Neural cell (in vitro differentiated cells): ENCODE data around the gene LRRC8B. TPM values are rescaled to one million over a fixed set of nuclear protein-coding genes. Genes with fewer than 3 reads are reported as not detected.
A peak's percentile ranks its signal among the peaks of the same experiment; 100 is the strongest.

Source experiments
- H2AFZ ChIP-seq: fragments of 200-600, 300-800 bp; sonication (generic), shearing (Covaris generic); 2 replicates; pipeline ENCODE4 v1.6.0; 2014; ENCODE audit warnings: low read depth, mild to moderate bottlenecking, antibody characterized with exemption, low read length, moderate library complexity
- H3F3A ChIP-seq: fragments of 200-600 bp; shearing (Covaris generic); 2 replicates; pipeline ENCODE4 v1.6.1; 2016; ENCODE audit warnings: mild to moderate bottlenecking, moderate library complexity, mixed read lengths, antibody characterized with exemption, low read length; ENCODE audit not compliant: insufficient read depth, poor library complexity, severe bottlenecking
- H3K27ac ChIP-seq: fragments of 200-600, 300-800 bp; sonication (generic), shearing (Covaris generic); 2 replicates; pipeline ENCODE4 v1.5.1; 2014; ENCODE audit warnings: mild to moderate bottlenecking, low read length, moderate library complexity
- H3K27me3 ChIP-seq: fragments of 300-800, 200-600 bp; sonication (generic), shearing (Covaris generic); 2 replicates; pipeline ENCODE4 v1.6.0; 2014; ENCODE audit warnings: mild to moderate bottlenecking, low read depth, low read length, moderate library complexity; ENCODE audit not compliant: insufficient read depth
- H3K36me3 ChIP-seq: fragments of 300-800, 200-600 bp; sonication (generic), shearing (Covaris generic); 2 replicates; pipeline ENCODE4 v1.5.1; 2014; ENCODE audit warnings: mild to moderate bottlenecking, antibody characterized with exemption, low read length, moderate library complexity; ENCODE audit not compliant: insufficient read depth
- H3K4me2 ChIP-seq: fragments of 300-800, 200-600 bp; sonication (generic), shearing (Covaris generic); 2 replicates; pipeline ENCODE4 v1.6.0; 2014; ENCODE audit warnings: mild to moderate bottlenecking, low read length
- H3K4me3 ChIP-seq: fragments of 300-800, 200-600 bp; sonication (generic), shearing (Covaris generic); 2 replicates; pipeline ENCODE4 v1.5.1; 2014; ENCODE audit warnings: mild to moderate bottlenecking, low read length, moderate library complexity
- H3K79me2 ChIP-seq: fragments of 200-600 bp; shearing (Covaris generic); replicated peaks from 2 replicates; pipeline ENCODE4 v1.6.0; 2014; ENCODE audit warnings: mild to moderate bottlenecking, low read length, moderate library complexity; ENCODE audit not compliant: insufficient read depth
- H3K9ac ChIP-seq: fragments of 300-800, 200-600 bp; sonication (generic), shearing (Covaris generic); 2 replicates; pipeline ENCODE4 v1.6.1; 2016; ENCODE audit warnings: mild to moderate bottlenecking, low read length, mixed read lengths
- H3K9me2 ChIP-seq: fragments of 200-600 bp; shearing (Covaris generic); 2 replicates; pipeline ENCODE4 v1.6.1; 2016; ENCODE audit warnings: mild to moderate bottlenecking, low read length, mixed read lengths; ENCODE audit not compliant: insufficient read depth
- H3K9me3 ChIP-seq: fragments of 200-600, 300-800 bp; sonication (generic), shearing (Covaris generic); 2 replicates; pipeline ENCODE4 v1.6.1; 2016; ENCODE audit warnings: mild to moderate bottlenecking, mixed run types, low read length, moderate library complexity, mixed read lengths
- H4K20me1 ChIP-seq: fragments of 200-600 bp; shearing (Covaris generic); 2 replicates; pipeline ENCODE4 v1.6.1; 2016; ENCODE audit warnings: mild to moderate bottlenecking, mixed run types; ENCODE audit not compliant: insufficient read depth
- CTCF ChIP-seq: fragments of 450-650 bp; IDR thresholded peaks from 2 replicates; pipeline ENCODE4 v1.5.1; 2014; ENCODE audit warnings: antibody characterized with exemption, mild to moderate bottlenecking, moderate library complexity; ENCODE audit not compliant: poor library complexity, severe bottlenecking
- EP300 ChIP-seq: fragments of 450-650 bp; conservative IDR thresholded peaks from 2 replicates; pipeline ENCODE4 v1.6.1; 2014; ENCODE audit warnings: antibody characterized with exemption, mild to moderate bottlenecking, moderate library complexity; ENCODE audit not compliant: poor library complexity, severe bottlenecking
- EZH2 ChIP-seq: fragments of 200-600, 300-800 bp; shearing (Covaris generic), sonication (generic); IDR thresholded peaks from 2 replicates; pipeline ENCODE4 v1.6.1; 2014; ENCODE audit warnings: antibody characterized with exemption, low read length, borderline replicate concordance, mild to moderate bottlenecking; ENCODE audit not compliant: insufficient read depth, poor library complexity, severe bottlenecking
- MXI1 ChIP-seq: fragments of 450-650 bp; conservative IDR thresholded peaks from 2 replicates; pipeline ENCODE4 v1.6.1; 2014; ENCODE audit warnings: antibody characterized with exemption, mild to moderate bottlenecking; ENCODE audit not compliant: poor library complexity, severe bottlenecking
- POLR2AphosphoS5 ChIP-seq: IDR thresholded peaks from 2 replicates; pipeline ENCODE4 v1.6.1; 2012
- RAD21 ChIP-seq: fragments of 450-650 bp; conservative IDR thresholded peaks from 2 replicates; pipeline ENCODE4 v1.6.1; 2014; ENCODE audit warnings: antibody characterized with exemption, mild to moderate bottlenecking, moderate library complexity
- SMC3 ChIP-seq: fragments of 450-650 bp; conservative IDR thresholded peaks from 2 replicates; pipeline ENCODE4 v1.6.1; 2014; ENCODE audit warnings: antibody characterized with exemption, mild to moderate bottlenecking, moderate library complexity; ENCODE audit not compliant: poor library complexity
- TAF1 ChIP-seq: IDR thresholded peaks from 2 replicates; pipeline ENCODE4 v1.6.1; 2012; ENCODE audit warnings: low read depth
- polyA plus RNA-seq: library from polyadenylated mRNA; depleted of rRNA; stranded (reverse); fragments of >200 nt; gene quantifications from 2 replicates; pipeline ENCODE4 v1.2.3, GENCODE V29; 2014
- TF ChIP-seq, protein P1 (sequence below): IDR thresholded peaks from 2 replicates; pipeline ENCODE4 v1.6.1; 2012; ENCODE audit warnings: borderline replicate concordance

The LRRC8B gene
- polyA plus RNA-seq, 1 donor from 2014 or later, result 15.9 TPM

DNA sequence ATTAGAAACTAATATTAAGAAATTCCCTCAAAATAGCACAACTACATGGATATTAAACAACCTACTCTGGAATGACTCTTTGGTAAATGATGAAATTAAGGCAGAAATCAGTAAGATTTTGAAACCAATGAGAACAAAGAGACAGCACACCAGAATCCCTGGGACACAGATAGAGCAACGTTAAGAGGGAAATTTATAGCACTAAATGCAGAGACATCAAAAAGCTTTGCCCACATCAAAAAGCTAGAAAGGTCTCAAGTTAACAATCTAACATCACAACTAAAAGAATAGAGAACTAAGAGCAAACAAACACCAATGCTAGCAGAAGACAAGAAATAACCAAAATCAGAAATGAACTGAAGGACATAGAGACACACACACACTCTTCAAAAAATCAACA is 48.6 kb upstream of the LRRC8B start:
- Histone ChIP-seq H3K9ac (no peak overlapping the region), H3K27me3 (no peaks in the 10 kb centered on the region), H3K4me3 (no peak overlapping the region), H3K9me2 (no peaks in the 10 kb centered on the region), H3F3A (no peaks in the 10 kb centered on the region), H3K27ac (no peak overlapping the region), H3K79me2 (no peaks in the 10 kb centered on the region), H2AFZ (no peak overlapping the region), H3K9me3 (no peaks in the 10 kb centered on the region), H4K20me1 (no peaks in the 10 kb centered on the region), H3K4me2 (no peak overlapping the region), H3K36me3 (no peaks in the 10 kb centered on the region)
- TF ChIP-seq, protein P1, sequence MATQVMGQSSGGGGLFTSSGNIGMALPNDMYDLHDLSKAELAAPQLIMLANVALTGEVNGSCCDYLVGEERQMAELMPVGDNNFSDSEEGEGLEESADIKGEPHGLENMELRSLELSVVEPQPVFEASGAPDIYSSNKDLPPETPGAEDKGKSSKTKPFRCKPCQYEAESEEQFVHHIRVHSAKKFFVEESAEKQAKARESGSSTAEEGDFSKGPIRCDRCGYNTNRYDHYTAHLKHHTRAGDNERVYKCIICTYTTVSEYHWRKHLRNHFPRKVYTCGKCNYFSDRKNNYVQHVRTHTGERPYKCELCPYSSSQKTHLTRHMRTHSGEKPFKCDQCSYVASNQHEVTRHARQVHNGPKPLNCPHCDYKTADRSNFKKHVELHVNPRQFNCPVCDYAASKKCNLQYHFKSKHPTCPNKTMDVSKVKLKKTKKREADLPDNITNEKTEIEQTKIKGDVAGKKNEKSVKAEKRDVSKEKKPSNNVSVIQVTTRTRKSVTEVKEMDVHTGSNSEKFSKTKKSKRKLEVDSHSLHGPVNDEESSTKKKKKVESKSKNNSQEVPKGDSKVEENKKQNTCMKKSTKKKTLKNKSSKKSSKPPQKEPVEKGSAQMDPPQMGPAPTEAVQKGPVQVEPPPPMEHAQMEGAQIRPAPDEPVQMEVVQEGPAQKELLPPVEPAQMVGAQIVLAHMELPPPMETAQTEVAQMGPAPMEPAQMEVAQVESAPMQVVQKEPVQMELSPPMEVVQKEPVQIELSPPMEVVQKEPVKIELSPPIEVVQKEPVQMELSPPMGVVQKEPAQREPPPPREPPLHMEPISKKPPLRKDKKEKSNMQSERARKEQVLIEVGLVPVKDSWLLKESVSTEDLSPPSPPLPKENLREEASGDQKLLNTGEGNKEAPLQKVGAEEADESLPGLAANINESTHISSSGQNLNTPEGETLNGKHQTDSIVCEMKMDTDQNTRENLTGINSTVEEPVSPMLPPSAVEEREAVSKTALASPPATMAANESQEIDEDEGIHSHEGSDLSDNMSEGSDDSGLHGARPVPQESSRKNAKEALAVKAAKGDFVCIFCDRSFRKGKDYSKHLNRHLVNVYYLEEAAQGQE, result no peak
- no peak for TF ChIP-seq POLR2AphosphoS5
- TF ChIP-seq TAF1, result no peak

DNA sequence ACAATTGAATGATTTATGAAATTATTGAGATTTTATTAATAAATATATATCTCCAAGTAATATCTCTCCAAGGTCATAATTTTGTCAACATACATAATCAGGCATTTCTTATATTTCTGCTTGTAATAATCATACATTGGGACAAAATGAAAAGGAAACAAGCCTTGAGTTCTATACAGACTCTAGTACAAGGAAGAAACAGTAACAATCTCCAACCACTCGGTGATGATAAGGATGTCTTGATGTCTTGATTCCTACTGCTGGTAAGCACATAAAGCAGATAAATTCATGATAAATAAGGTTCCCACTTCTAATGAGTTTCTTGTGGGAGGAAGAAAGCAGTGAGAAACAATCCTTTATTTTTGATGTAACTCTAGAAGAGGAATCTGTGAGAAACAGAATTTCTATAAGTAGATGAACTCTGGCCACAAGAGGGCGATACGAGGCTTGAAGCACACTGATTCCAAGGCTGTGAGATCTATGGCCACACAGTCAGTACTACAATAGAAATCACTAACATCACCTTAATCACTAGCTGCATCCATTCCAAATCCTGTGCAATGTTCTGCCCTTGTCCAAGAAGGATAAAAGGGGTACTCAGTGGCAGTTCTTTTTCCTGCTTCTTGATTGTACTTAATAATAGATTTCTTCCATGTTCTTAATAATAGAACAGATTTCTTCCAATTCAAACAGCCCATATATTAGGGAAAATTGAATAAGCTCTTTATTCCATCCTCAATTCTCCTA is 41.4 kb upstream of the LRRC8B start:
- no peaks in the 10 kb centered on the region for H3K9me3 ChIP-seq
- H3F3A ChIP-seq, result no peaks in the 10 kb centered on the region
- no peak overlapping the region for H2AFZ ChIP-seq
- no peaks in the 10 kb centered on the region for H3K27me3 ChIP-seq
- no peak overlapping the region for H3K27ac ChIP-seq
- H3K4me3 ChIP-seq, result no peak overlapping the region
- no peaks in the 10 kb centered on the region for H3K9me2 ChIP-seq
- H4K20me1 ChIP-seq, result no peaks in the 10 kb centered on the region
- TF ChIP-seq RAD21 (peak; percentile 84), EP300 (no peak), SMC3 (peak; percentile 89), CTCF (peak; percentile 88), EZH2 (no peak)
- H3K4me2 ChIP-seq, result no peak overlapping the region
- no peak overlapping the region for H3K9ac ChIP-seq
- H3K79me2 ChIP-seq, result no peaks in the 10 kb centered on the region
- no peaks in the 10 kb centered on the region for H3K36me3 ChIP-seq

GRCh38 chr1:89483757-89484077 is 40.9 kb upstream of the LRRC8B start:
- no peak overlapping the region for H3K27ac ChIP-seq
- H3K4me3 ChIP-seq, result no peak overlapping the region
- TF ChIP-seq POLR2AphosphoS5, result no peak
- TF ChIP-seq RAD21, result no peak
- no peak for TF ChIP-seq TAF1
- no peak for TF ChIP-seq MXI1
- TF ChIP-seq, protein P1, result no peak
- TF ChIP-seq EZH2, result no peak
- TF ChIP-seq EP300, result no peak
- no peak for TF ChIP-seq CTCF
- no peak for TF ChIP-seq SMC3
- no peaks in the 10 kb centered on the region for H3K9me2 ChIP-seq
- no peaks in the 10 kb centered on the region for H4K20me1 ChIP-seq
- H3K9ac ChIP-seq, result no peak overlapping the region
- H3K9me3 ChIP-seq, result no peaks in the 10 kb centered on the region
- H3K4me2 ChIP-seq, result no peak overlapping the region
- no peak overlapping the region for H2AFZ ChIP-seq
- H3K27me3 ChIP-seq, result no peaks in the 10 kb centered on the region
- no peaks in the 10 kb centered on the region for H3K36me3 ChIP-seq
- no peaks in the 10 kb centered on the region for H3F3A ChIP-seq
- no peaks in the 10 kb centered on the region for H3K79me2 ChIP-seq
